NCI-H187 treated with DMSO at 0.1 percent for 48 hours (cell line): ENCODE results near the gene HOXD3.

ENCODE experiments used
- DNase-seq: peaks from one replicate; lab custom pipeline; 2025; lab: John Stamatoyannopoulos, UW

Gene HOXD3

DNA sequence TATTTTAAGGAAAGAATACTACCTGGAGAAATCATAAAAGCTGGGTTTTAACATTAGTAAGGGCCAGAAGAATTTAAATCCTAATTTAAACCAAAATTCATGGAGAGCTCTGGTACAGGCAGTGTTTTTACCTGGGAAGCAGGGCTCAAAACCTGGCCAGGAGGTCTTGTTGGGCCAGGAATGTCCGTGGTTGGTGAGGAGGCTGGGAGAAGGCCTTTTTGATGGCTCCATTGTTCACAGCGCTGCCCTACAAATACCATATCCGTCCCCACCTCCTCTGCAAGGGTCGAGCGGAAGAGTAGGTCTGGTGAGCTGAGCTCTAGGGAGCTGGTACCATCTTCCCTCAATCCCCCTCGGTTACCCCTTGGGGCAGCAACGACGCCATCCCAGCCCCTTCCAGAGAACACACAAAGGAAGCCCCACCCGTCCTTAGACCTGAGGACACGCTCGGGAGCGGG lies 20.5 kb downstream of the HOXD3 start:
- no peak for DNase-seq

DNA sequence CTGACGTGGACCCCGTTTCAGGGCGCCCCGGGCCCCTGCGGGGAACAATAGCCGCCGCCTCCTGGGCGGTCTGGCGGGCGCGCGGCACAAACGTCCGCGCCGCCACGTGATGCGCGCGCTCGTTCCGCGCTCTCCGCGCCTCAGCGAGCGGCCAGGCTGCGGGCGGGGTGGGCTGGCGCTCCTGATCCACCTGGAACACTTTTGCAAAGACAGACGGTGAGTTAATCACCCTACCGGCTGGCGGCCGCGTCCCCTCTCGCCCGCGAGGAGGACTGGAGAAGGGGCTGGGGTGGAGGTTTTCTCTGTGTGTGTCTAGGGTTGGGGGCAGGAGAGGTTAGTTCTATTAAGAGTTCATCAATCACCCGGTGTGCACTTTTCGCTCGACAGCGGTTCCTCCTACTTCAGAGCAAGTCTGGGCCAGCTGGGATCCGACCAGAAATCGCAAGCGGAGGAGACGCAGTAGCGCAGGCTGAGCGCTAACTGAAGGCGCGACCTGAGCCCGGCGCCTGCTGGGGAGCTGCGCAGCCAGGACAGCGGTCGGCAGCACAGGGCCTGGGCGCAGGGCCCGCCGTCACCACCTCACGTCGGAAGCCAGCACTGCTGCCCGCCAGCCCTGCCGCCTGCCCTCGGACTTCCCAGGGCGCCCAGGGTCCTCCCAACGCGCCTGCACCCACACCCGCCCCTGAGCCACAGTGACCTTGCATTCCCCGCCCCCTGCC lies 21.1 kb downstream of the HOXD3 start:
- no peak for DNase-seq

DNA sequence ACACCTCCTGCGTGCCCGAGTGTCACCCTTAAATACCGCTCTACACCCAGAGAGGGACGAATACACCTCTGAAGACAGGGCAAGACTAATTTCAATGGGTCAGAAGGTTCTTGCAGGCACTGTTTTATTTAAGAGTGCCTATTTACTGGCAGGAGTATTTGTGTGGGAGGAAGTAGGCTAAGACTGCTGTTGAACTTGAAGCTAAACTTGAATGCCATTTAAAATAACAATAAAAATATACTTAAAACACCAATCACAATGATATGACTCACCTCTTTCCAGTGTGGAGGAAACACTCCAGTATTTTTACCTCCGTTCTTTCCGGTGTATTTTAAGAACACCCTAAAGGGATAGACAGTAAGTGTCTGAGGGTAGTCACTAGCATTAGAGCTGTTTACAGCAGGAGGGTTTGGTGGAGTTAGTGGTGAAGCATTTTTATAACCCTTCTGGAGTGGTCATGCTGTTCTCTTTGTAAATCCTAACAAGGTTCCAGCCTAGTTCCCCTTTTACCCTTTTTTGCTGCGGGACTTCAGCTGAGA lies 21.7 kb downstream of the HOXD3 start:
- no peak for DNase-seq

DNA sequence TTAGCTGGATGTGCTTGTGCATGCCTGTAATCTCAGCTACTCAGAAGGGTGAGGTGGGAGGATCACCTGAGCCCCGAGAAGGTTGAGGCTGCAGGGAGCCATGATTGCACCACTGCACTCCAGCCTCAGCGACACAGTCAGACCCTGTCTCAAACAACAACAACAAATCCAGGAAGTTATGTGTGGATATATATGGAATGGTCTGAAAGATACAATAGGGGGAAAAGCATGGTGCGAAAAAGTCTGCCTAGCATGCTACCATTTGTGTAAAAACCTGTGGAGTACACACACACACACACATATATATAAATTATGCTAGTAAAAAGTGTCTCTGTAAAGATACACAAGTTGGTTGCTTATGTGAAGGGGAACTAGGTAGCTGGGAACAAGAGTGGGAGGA lies 24.4 kb downstream of the HOXD3 start:
- no peak for DNase-seq

DNA sequence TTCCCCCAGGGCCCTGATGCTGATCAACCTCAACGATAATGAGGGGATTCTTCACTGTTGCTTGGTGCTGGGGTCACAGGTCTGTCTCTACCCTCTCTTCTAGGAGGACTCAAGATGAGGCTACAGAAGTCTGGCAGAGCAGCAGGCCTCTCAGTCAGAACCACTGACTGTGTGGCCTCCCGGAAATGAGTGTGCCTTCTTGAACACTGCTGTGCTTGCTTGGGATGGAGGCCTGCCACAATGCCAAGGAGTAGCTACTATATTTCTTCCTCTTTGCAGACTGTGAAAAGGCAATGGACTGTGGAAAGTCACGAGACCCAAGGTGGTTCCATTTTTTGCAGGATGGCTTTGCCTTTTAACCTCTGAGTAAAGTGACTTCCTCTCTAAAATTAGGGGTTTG lies 25.6 kb downstream of the HOXD3 start:
- DNase-seq = no peak

DNA sequence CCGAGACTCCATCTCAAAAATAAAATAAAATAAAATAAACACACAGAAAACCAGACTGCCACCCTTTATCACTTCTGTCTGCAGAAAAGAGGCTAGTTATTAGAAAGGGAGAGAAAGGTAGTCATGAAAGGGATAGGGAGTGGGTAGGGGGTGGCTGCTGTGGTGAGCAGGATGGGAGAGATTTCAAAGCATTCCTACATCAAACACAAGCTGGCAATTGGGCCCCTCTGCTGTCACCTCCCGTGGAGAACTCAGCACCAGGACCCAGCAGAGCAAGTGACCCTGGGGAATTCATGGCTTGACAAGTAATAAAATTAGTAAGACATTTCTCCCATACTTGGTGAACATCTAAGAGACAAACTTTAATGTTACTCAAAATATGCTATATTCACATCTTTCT lies 27.6 kb downstream of the HOXD3 start:
- no peak for DNase-seq

DNA sequence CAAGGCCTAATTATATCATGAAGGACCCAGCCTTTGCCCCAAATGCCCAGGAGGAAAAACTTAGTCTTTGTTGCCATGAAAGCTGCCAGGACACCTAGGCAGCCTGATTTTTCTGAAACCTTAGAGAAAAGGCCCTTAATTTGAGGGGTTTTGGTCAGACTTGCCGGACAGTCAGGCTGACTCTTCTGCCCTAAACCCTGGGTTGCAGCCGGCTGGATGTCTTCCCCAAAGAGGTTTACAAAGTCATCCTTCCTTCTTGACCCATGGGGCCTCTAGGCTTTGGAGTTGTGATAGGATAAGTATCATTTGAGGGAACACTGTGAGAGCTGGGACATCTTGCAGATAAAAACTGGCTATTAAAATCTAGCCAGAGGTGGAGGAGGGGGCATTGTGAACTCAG lies 28.9 kb downstream of the HOXD3 start:
- no peak for DNase-seq

DNA sequence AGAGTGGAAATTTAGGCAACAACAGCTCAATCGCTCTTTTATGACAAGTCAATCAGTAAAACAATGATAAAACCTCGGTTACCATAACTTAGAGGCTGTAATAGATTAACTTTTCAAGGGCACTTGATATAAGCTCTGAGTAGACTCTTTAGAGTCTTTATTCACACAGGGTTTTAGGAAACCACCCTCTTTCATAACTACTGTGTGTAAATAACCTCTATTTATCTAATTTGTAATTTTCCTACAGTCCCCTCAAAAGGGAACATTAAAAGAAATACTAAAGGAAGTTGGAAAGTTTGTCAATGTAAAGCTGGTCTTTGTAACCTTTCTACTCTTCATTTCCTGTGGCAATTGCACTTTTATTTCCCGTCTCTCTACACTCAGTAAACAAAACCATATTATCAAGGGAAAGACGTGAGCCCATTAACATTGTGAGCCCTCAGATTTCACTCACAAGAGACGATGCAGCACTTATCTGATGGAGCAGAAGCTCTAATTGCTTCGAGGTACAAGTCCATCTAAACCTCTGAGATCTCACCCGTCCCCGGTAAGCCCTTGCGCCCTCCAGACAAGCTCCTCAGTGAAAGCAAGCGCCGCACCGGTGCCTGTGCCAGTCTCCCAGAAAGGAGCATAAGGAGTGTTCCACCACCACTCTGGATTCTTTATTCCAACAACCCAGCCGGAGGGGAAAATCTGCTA lies 30.2 kb downstream of the HOXD3 start:
- DNase-seq = no peak

DNA sequence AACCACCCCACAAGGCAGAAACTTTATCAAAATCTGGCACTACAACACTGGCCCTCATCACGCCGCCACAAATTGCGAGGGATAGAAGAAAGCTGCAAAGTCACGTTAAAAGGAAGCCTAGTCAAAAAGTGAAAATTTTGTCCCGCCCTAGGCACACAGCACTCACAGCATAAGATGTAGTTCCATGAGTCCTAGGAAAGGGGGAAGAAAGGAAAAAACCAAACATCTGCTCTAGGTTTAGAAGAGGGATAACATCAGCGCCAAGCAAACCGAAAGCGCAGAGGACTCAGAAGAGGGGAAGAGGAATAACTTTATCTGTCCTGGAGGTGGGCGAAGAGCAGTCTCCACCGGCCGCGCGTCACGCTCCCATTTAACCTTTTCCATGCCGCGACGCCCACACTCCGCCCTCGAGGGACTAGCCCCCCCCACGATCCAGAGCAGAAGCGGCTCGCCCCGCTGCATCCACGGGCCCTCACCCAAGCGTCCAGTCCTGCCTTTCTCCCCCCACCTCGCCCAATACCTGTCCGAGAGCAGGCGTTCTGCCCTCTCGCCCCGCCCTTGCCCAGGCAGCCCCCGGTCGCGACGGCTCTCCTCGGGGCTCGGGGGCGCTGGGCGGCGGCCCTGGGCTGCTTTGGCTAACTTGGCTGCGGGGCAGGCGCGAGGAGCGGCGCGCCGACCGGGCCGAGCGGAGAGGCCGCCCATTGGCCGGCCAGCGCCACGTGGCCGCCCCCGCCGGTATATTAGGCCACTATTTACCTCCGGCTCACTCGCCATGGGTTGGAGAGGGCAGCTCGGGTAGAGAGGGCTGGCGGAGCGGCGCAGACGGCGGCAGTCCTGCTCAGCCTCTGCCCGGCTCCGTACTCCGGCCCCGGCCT lies 31.0 kb downstream of the HOXD3 start, which contains the start of gene HOXD1:
HOXD1 (plus strand) TSS at position 770 of the 875 bp plus-strand sequence. CDS start 134 bp downstream, outside the sequence.
- no peak for DNase-seq

DNA sequence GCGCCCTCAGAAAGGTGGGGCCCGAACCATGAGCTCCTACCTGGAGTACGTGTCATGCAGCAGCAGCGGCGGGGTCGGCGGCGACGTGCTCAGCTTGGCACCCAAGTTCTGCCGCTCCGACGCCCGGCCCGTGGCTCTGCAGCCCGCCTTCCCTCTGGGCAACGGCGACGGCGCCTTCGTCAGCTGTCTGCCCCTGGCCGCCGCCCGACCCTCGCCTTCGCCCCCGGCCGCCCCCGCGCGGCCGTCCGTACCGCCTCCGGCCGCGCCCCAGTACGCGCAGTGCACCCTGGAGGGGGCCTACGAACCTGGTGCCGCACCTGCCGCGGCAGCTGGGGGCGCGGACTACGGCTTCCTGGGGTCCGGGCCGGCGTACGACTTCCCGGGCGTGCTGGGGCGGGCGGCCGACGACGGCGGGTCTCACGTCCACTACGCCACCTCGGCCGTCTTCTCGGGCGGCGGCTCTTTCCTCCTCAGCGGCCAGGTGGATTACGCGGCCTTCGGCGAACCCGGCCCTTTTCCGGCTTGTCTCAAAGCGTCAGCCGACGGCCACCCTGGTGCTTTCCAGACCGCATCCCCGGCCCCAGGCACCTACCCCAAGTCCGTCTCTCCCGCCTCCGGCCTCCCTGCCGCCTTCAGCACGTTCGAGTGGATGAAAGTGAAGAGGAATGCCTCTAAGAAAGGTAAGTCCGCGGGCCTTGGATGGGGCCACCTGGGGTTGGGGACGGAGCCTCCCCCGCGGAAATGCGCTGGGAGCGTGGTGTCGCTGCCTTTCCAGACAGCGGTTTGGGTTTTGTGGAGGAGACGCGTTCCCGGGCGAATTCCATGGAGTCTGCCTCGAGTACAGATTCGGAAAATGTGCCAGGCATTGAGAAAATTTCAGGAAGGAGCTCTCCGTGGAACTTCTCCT lies 31.9 kb downstream of the HOXD3 start:
- DNase-seq = no peak

DNA sequence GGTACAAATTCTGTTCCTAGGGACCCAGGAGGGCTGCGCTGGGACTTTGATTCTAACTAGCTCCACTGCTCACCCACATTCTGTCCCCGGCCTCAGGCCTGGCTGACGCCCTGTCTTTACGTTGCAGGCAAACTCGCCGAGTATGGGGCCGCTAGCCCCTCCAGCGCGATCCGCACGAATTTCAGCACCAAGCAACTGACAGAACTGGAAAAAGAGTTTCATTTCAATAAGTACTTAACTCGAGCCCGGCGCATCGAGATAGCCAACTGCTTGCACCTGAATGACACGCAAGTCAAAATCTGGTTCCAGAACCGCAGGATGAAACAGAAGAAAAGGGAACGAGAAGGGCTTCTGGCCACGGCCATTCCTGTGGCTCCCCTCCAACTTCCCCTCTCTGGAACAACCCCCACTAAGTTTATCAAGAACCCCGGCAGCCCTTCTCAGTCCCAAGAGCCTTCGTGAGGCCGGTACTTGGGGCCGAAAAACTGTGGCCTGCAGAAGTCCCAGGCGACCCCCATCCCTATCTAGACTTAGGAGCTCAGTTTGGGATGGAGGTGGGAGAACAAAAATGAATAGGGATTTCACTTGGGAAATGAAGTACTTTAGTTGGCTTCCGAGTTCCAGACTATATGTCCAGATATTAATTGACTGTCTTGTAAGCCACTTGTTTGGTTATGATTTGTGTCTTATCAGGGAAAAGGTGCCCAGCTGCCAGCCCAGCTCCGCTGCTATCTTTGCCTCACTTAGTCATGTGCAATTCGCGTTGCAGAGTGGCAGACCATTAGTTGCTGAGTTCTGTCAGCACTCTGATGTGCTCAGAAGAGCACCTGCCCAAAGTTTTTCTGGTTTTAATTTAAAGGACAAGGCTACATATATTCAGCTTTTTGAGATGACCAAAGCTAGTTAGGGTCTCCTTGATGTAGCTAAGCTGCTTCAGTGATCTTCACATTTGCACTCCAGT lies 32.9 kb downstream of the HOXD3 start:
- no peak for DNase-seq

DNA sequence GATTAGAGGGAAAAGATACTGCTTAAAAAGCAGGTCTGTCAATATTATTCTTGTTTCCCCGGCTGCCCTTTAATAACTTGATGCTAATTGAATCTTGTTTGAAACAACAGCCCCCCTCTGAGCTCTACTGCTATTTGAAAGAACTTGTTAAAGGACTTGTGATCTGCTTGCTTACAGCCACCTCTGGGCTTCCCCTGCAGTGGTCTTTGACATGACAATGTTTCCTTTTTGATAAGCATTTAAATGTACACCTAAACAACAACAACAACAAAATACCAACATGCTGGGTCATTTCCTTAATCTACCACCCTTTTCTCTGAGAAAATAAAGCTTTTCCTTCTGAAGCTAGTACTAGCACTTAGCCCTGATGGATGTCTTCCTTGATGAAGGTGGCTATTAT lies 35.2 kb downstream of the HOXD3 start:
- DNase-seq = no peak

DNA sequence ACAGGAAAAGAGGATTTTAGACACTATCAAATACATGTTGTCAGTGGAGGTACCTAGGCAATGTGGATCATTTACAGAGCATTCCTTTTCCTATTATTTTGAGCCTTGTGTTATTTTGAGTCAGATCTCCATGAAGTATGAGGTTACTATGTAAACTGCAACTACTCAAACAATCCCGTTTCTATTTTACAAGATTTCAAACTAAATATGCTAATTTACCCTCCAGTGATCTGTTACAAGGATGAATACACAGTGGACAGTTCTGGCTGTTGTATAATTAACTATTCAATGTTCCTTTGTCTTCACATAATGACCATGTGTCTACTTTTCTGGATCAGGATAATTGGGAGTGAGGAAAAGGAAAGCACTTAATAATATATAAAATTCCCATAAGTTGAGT lies 35.9 kb downstream of the HOXD3 start:
- no peak for DNase-seq

DNA sequence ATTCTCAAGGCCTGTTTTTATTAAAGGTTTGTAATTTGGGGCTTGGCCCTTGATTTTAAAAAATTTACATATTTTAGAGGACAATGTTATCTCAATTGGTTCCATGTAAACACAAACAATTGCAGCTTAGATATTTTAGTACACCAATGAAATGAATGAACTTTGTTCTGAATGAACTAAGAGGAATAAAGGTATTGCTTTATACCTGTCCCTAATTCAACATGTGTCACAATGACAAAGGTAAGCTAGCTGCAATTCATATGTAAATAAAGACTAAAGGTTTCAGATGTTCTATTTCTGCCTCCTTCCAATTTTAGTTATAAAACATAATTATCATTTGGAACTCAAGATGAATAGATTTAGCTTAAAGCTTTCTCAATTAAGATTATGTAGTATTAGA lies 42.8 kb downstream of the HOXD3 start:
- no peak for DNase-seq

DNA sequence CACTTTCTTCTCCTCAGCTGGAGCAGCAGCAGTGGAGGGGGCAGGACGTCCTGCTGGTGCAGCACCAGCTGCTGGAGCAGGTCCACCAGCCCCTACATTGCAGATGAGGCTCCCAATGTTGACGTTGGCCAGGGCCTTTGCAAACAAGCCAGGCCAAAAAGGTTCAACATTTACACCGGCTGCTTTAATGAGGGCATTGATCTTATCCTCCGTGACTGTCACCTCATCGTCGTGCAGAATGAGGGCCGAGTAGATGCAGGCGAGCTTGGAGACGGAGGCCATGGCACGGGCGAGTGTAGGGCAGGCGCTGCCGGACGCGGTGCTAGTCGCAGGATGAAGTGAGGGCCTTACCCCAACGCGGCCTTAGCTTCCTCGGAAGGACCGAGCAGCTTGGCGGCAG lies 43.9 kb downstream of the HOXD3 start:
- no peak for DNase-seq

DNA sequence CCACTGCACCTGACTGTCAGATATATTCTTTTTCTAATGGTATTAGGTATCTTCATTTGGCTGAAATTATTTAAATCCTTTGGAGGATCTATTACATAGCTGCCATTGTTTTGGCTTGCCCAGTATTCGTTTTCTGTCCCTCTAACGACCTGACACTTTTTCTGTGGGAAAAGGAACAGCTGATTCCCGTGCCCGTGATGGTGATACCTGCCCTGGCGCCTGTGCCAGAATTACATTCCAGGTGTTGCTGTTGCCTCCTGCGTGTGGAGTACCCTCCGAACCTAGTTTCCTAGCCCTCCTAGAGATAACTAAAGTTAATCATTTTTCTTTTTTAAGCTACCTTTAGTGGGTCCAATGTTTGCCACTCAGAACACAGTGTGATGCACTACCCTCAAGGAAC lies 45.4 kb downstream of the HOXD3 start:
- no peak for DNase-seq

DNA sequence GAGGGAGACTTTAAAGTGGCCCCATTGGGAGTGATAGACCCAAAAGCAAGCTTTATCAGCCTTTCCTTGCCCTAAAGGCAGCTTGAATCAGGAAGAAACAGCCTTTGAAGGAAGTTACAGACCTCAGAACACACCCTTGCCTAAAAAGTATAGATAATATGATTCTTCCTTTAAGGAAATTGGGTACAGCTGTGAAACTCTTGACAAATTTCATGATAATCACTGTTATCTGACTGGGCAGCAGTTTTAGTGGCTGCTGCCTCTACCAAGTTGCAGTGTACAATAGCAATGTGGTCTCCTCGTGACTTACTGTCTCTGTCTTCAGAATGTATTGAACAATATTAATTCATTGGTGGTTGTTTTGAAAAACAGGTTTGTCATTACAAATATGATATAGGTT lies 48.0 kb downstream of the HOXD3 start:
- no peak for DNase-seq

DNA sequence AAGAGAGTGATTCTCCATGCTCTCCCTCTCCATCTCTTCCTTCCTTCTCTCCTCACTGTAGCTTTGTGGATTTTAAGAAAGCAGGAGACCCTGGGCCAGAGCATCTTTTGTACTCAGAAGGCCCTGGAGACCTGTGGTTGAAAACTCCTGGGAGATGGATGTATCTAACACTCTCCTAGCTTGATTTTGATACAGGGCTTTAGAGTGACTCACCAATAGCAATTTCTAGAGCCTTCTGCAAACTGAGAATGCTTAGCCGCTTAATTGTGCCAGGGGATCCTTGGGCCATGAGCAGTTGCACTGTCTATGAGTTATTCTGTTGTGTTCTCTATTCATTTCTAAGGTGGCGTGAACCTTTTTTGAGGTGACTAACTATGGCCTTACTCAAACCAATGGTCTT lies 49.0 kb downstream of the HOXD3 start:
- no peak for DNase-seq

DNA sequence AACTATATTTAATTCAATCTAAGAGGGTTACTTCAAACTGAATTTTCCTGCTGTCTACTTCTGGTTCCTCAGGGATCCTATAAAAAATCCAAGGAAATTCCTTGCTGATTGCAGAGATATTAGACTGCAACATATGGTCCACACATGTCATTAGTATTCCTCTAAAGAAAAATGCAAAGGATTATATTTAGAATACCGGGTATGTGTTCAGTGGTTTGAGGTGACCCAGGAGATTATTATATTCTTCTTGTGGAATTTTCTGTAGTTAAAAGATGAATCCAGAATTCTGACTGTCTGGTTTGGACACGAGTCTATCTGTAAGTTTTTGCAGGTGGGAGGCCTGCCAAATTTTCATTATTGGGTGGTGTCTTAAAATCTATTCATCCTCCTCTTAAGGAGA lies 49.6 kb downstream of the HOXD3 start:
- DNase-seq = no peak

DNA sequence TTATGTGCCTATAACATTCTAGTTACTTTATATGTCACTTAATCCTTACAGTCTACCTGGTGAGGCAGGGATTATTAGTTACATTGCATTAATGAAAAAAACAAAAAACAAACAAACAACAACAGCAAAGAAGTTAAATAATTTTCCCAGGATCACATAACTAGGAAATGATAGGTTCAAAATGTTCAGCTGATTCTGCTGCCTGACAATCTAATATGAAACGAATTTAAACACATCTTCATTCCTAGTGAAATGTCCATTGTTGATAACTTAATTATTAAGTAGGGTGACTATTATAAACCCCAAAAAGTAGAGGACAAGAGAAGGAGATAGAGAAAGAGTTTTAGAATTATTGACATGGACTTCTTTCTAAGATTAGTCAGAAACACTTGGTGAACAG lies 54.0 kb downstream of the HOXD3 start:
- DNase-seq = no peak
